Vagina (tissue), 2 donors: ENCODE data around the gene VRTN. TPM values are rescaled to one million over a fixed set of nuclear protein-coding genes. Genes with fewer than 3 reads are reported as not detected.

Experiments
- DNase-seq, 2 donors: peaks; one replicate each; pipeline ENCODE4 v3.0.0-alpha.2; 2017; ENCODE audit errors: extremely low spot score in 2 of 2
- H3K27ac ChIP-seq: fragments of 200-600 bp; sonication (generic); one replicate; pipeline ENCODE4 v1.5.1; 2019
- H3K27me3 ChIP-seq: fragments of 200-600 bp; sonication (generic); one replicate; pipeline ENCODE4 v1.5.1; 2019
- H3K36me3 ChIP-seq, 2 donors: fragments of 200-600 bp; sonication (generic); one replicate each; pipeline ENCODE4 v1.5.1; 2017 to 2019
- H3K4me1 ChIP-seq: fragments of 200-600 bp; sonication (generic); one replicate; pipeline ENCODE4 v1.5.1; 2019
- H3K4me3 ChIP-seq, 2 donors: fragments of 200-600 bp; sonication (generic); 1 replicate in 1 of 2; 2 replicates in 1 of 2; pipeline ENCODE4 v1.5.1; 2016 to 2019
- H3K9me3 ChIP-seq: fragments of 200-600 bp; sonication (generic); one replicate; pipeline ENCODE4 v1.5.1; 2019
- CTCF ChIP-seq, 3 experiments: fragments of 450-650 bp in 2 of 3; fragments of 200-600 bp in 1 of 3; sonication (generic) in 1 of 3; IDR thresholded peaks; one replicate each; pipeline ENCODE4 v1.5.1; 2017 to 2019; ENCODE audit warnings: antibody characterized with exemption in 3 of 3, mild to moderate bottlenecking in 2 of 3, moderate library complexity in 2 of 3
- POLR2A ChIP-seq, 2 donors: fragments of 450-650 bp; IDR thresholded peaks; one replicate each; pipeline ENCODE4 v1.6.1; 2017; ENCODE audit warnings: antibody characterized with exemption in 2 of 2, mild to moderate bottlenecking in 2 of 2, moderate library complexity in 2 of 2
- POLR2AphosphoS5 ChIP-seq, 2 donors: sonication (generic); formaldehyde crosslinking; IDR thresholded peaks; one replicate each; pipeline ENCODE4 v1.9.0; 2017; ENCODE audit warnings: antibody characterized with exemption in 2 of 2, mild to moderate bottlenecking in 2 of 2, low read depth in 1 of 2; ENCODE audit not compliant: insufficient read depth in 1 of 2
- intact Hi-C: fragments of 100-400 bp; cut with DNase I; formaldehyde crosslinking; loops from one replicate; pipeline ENCODE4 v1.15.1; 2023
- total RNA-seq: library from RNA; depleted of rRNA; stranded (reverse); fragments of >200 nt; gene quantifications from one replicate; pipeline ENCODE4 v1.2.3, GENCODE V29; 2016

VRTN gene
- total RNA-seq, 1 donor from 2014 or later = not detected

GRCh38 chr14:74407021-74407800 lies 58.9 kb downstream of the VRTN start:
- TF ChIP-seq POLR2A (IDR thresholded peaks at IDR 0.05) (no peak), POLR2AphosphoS5 (IDR thresholded peaks at IDR 0.05; ENCODE audit: insufficient read depth in 1 of 2, low read depth in 1 of 2) (no peak), CTCF (IDR thresholded peaks at IDR 0.05) (no peak)
- Histone ChIP-seq H3K4me3 (no peak overlapping the region), H3K4me1 (peaks cover 1% of the 10 kb centered on the region), H3K36me3 (no peaks in the 10 kb centered on the region), H3K27me3 (no peaks in the 10 kb centered on the region), H3K9me3 (no peaks in the 10 kb centered on the region), H3K27ac (no peak overlapping the region)
- intact Hi-C loops = no loop called here
- no peak for DNase-seq

GRCh38 chr14:74407801-74408154 lies 59.5 kb downstream of the VRTN start:
- Histone ChIP-seq H3K27ac (no peak overlapping the region), H3K27me3 (no peaks in the 10 kb centered on the region), H3K36me3 (no peaks in the 10 kb centered on the region), H3K9me3 (no peaks in the 10 kb centered on the region), H3K4me3 (no peak overlapping the region), H3K4me1 (no peaks in the 10 kb centered on the region)
- no peak for TF ChIP-seq POLR2AphosphoS5 (IDR thresholded peaks at IDR 0.05; ENCODE audit: insufficient read depth in 1 of 2, low read depth in 1 of 2)
- no peak for TF ChIP-seq POLR2A (IDR thresholded peaks at IDR 0.05)
- no peak for TF ChIP-seq CTCF (IDR thresholded peaks at IDR 0.05)
- DNase-seq = no peak
- intact Hi-C loops = no loop called here

GRCh38 chr14:74408870-74409269 lies 60.6 kb downstream of the VRTN start:
- Histone ChIP-seq H3K4me3 (no peak overlapping the region), H3K27me3 (no peaks in the 10 kb centered on the region), H3K36me3 (no peaks in the 10 kb centered on the region), H3K27ac (no peak overlapping the region), H3K9me3 (no peaks in the 10 kb centered on the region), H3K4me1 (no peaks in the 10 kb centered on the region)
- no peak for TF ChIP-seq CTCF (IDR thresholded peaks at IDR 0.05)
- TF ChIP-seq POLR2AphosphoS5 (IDR thresholded peaks at IDR 0.05; ENCODE audit: insufficient read depth in 1 of 2, low read depth in 1 of 2) = no peak
- no peak for TF ChIP-seq POLR2A (IDR thresholded peaks at IDR 0.05)
- intact Hi-C loops = no loop called here
- DNase-seq = no peak

GRCh38 chr14:74409441-74409840 lies 61.2 kb downstream of the VRTN start:
- H3K9me3 ChIP-seq = no peaks in the 10 kb centered on the region
- no peak for DNase-seq
- no peak overlapping the region for H3K27ac ChIP-seq
- H3K27me3 ChIP-seq = no peaks in the 10 kb centered on the region
- TF ChIP-seq CTCF (IDR thresholded peaks at IDR 0.05) (no peak), POLR2A (IDR thresholded peaks at IDR 0.05) (no peak), POLR2AphosphoS5 (IDR thresholded peaks at IDR 0.05; ENCODE audit: insufficient read depth in 1 of 2, low read depth in 1 of 2) (no peak)
- no peaks in the 10 kb centered on the region for H3K36me3 ChIP-seq
- intact Hi-C loops = no loop called here
- no peaks in the 10 kb centered on the region for H3K4me1 ChIP-seq
- no peak overlapping the region for H3K4me3 ChIP-seq

Other genes starting within 250 kb of the VRTN start
- gene VSX2, start 109.0 kb upstream of the VRTN start, total RNA-seq = not detected
- gene ABCD4, start 45.5 kb upstream of the VRTN start, total RNA-seq = 52.3 TPM
- gene SYNDIG1L, start 77.7 kb downstream of the VRTN start, total RNA-seq = not detected
- gene NPC2, start 144.8 kb downstream of the VRTN start, total RNA-seq = 165 TPM
- 26.0 TPM for gene ISCA2, start 145.3 kb downstream of the VRTN start, total RNA-seq